ELR (cell line): ENCODE results near the gene FHAD1.

Experiments used
- DNase-seq: peaks from one replicate; pipeline ENCODE4 v3.0.0-alpha.2; 2015; ENCODE audit warnings: low read depth

Gene FHAD1

DNA sequence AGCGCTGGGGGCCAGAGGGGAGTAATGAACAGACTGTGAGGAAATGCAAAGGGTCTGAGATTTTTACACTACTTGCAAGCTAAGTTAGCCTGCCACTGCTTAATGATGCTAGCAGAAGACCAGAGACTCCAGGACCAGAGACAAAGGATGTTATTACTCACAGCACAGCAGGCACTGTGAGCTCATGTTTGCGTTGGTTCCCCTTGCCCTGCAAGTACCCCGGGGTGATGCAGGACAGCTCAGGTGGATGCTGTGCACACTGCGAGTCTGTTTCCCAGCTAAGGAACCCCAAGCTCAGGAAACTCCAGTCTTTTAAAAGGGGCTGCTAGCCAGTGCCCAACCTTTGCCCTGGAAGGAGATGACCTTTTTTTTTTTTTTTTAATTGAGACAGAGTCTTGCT lies 1.2 kb downstream of the FHAD1 start:
- DNase-seq: no peak

DNA sequence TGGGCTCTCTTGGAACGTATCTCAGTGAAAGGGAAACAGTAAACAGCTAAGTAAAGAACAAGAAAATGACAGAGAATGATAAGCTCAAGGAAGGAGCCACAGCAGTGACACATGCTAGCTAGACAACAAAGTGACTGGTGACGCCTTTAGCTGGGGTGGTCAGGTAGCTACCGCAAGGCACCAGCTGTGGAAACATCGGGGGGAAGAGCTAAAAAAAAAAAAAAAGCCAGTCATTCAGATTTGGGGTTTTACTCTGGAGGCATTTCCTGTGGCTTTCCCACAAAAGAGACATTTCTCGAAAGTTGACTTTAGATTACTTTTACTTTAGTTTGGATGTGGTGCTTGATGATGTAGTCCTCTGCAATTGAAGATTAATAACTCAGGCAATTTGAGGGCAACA lies 2.1 kb downstream of the FHAD1 start:
- no peak for DNase-seq

DNA sequence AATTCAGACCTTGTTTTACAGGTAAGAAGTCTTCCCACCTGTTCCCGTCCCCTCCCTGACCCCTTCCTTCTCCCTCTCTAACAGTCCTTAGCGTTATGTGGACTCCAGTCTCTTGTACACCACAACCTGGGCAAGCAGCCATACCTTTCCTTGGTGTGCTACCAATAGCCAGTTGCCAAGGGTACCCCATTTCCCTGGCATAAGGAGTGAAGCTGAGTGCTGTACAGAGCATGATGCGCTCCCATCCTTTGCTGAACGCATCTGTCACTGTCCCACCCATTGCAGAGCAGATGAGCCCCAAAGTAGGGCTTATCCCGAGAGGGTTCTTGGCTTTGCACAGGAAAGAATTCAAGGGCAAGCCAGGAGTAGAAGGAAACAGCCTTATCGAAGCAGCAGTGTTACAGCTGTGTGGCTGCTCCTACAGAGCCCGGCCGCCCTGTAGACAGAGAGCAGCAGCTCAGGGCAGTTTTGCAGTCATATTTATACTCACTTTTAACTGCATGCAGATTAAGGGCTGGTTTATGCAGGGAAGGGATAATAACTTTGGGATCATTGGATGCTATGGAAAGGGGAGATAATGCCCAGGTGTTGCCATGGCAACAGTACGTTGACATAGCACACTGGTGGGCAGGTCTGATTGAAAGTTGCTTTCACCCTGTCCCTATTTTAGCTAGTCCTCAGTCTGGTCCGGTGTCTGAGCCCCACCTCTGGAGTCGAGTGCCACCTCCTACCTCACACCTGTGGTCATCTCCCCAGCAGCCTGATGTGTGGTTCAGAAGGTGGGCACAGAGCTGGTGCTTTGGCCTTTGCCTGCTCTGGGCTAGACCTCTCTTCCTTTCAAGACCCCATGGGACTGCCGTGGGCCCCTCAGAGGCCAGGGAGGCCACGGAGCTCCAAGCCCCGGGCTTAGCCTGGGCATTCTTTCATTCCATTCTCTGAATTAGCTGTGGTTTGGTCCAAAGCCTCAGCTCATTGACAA lies 5.1 kb downstream of the FHAD1 start:
- DNase-seq: no peak

DNA sequence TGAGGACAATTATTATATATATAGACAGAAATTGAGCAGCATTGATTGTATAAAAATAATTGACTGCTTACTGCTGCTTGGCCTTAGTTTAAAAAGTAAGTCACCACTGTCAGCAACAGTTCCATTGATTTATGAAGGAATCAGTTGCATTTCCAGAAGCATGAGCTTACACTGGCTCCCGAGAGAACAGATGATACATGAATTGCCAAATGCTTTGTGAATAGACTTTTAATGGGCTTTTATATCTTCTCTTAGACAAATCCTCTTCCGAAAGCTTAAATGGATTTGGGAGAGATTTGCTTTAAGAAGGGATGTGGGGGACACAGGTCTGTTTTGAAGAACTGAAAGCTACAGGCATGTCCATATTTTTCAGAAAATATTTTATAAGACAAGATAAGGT lies 7.5 kb downstream of the FHAD1 start:
- DNase-seq: no peak

DNA sequence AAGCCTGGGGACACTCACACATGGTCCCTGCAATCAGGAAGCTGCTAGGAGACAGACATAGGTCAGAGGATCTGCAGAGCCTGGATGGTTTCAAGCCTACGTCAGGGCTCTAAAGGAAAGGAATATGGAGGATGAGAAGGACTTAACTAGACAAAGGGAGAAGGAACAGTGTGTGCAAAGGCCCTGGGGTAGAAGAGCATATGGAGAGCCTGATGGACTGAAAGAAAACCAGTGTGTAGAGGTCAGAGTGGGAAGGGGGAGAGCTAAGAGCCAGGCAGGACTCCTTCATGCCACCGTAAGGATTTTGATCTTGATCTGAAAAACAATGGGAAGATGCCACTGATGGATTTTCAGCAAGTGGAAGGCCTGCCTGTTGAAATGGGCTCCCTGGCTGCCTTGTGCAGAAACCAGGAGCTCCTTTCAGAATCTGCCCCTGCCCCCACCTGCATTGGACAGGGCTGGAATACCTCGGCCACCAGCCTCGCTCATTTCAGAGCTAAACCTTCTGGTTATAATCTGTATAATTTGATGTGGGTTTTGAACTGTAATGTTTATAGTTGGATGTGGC lies 8.6 kb downstream of the FHAD1 start:
- no peak for DNase-seq

DNA sequence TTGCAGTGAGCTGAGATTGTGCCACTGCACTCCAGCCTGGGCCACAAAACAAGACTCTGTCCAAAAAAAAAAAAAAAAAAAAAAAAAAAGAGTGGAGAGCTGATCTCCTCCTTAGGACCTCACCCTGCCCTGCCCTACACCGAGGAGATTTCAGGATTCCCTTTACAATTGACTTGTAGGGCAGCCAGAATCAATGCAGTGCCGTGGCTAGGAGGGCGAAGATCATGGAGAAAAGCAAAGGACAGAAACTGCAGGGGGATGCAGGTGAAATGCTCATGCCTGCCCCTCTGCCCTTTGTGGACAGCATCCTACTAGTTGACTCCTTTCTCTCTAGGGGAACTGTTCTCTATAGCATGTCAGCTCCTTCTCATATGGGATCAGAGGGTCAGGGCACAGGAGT lies 9.6 kb downstream of the FHAD1 start:
- no peak for DNase-seq

DNA sequence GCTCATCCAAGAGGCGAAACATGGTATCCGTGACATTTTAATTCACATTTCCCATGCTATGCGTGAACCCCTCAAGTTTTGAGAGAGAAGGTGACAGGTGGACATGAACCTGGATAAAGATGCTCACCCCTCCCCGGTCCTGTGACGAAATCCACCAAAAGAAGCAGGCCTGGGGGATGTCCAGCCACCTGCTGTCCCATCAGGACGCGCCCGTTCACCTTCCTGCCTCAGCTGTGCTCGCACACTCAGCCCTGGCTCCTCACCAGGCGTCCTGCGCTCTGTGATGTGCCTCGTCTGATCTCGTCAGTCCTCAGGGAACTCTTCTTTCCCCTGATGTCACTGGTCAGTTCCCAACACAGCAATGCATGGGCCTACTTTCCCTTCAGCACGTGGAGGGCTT lies 10.3 kb downstream of the FHAD1 start:
- no peak for DNase-seq

DNA sequence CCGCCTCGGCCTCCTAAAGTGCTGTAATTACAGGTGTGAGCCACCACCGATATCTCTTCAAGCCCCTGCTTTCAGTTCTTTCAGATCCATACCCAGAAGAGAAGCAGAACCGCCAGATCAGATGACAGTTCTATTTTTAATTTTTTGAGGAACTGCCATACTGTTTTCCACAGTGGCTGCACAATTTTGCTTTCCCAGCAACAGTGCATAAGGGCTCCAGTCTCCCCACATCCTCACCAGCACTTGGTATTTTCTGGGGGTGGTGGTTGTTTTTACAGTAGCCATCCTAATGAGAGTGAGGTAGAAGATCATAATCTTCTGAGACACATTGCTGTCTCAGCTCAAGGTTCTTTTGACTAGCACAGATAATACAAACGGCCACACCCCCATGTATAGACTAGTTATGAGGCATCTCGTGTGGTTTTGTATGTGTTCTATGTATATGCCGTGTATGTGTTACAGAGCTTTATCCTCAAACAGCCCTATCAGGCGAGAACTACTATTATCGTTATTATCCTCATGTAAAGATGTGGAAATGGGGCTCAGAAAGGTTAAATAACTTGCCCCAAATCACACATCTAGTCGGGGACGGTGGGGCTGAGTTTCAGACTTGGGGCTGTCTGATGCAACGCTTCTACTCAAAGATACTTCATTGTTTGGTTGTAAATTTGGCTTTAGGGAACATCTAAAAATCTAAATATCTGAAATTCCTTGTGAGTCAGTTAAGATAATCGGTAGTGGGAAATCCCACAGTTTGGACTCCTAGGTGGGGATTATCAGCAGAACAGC lies 12.0 kb downstream of the FHAD1 start:
- DNase-seq: no peak

DNA sequence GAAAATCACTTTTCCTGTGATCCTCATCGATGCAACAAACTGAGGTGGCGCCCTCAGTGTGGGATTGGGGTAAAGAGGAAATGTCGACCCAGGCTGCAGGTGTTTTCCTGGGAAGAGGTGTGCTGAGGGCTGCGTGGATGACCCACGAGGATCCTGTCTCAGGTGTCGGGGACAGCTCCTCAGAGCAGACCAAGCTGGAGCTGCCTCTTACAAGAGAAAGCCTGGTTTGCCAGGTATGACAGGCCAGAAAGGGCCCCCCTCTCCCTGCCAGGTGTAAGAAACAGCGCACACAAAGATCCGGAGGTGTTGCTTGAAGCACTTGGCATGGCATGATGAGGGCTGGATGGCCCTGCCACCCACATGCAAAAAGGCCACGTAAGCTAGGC lies 12.6 kb downstream of the FHAD1 start:
- no peak for DNase-seq

DNA sequence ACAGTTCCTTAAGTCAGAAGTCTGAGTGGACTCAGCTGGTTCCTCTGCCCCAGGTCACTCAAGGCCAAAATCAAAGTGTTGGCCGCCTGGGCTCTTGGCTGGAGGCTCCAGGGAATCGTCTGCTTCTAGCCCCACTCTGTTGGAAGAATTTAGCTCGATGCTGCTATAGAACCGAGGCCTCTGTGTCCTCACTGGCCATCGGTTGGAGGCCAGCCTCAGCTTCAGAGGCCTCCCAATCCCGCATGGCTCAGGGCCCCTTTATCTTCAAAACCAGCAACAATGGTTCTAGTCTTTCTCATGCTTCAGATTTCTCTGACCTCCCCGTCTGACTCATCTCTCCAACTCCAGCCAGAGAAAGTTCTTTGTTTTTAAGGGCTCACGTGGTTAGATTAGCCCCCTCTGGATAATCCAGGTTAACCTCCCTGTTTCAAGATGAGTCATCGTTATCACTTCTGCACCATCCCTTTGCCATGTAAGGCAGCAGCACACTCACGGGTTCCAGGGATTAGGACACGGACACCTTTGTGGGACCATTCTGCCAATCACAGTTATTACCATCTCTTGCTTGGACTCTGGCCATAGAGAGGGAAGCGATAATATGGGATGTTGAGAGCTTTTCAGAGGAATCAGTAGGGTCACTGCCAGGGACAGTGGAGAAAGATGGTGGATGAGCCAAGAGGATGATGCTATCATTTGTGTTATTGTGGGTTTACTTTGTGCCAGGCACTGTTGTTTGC lies 13.6 kb downstream of the FHAD1 start:
- peak; percentile 45 for DNase-seq

DNA sequence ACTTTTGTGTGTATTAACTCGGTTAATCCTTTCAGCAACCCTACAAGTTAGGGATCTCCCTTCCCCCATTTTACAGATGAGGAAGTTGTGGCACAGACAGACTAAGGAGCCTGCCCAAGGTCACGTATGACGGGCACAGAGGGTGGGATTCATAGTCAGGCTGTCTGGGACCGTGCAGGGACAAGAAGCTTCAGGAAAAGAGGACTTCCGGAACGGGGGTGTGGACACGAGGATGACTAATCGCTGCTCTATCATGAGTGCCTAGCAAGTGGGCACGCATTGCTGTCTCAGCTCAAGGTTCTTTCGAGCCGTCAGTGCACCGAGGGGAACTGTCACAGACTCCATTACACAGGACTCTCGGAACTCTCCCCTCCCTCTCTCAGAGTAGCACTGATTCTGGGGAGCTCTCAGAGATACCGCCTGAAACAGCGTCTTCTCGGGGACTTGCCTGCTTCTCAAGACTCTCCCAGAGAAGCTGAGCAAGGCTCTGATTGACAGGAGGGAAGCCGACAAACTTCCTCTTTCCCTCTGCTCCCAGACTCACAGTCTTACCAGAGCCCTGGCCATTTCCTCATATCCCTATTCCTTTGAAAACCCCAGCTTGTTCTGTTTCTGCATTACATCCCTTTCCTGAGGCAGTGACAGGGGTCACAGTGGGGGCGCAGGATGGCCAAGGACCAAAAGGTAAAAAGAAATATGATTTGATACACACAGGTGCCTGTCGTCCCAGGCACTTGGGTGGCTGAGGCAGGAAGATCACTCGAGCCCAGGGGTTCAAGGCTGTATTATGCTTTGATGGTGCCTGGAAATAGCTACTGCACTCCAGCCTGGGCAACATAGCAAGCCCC lies 14.4 kb downstream of the FHAD1 start:
- DNase-seq: peak; percentile 10

DNA sequence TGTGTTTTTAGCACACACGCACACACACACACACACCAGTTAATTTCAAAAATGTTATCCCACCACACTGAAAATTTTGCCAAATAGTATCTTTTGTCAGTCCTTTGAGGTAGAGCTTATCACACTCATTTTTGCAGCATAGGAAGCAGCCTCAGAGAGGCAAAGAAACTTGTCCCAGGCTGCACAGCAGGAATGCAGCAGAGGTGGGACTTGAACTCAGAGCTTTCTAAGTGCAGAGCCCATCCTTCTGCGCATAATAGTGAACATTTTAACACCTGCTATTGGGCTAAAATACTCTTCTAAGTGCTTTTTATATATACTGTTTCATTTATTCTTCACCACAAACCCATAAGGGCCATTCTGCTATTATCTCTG lies 15.0 kb downstream of the FHAD1 start:
- no peak for DNase-seq

DNA sequence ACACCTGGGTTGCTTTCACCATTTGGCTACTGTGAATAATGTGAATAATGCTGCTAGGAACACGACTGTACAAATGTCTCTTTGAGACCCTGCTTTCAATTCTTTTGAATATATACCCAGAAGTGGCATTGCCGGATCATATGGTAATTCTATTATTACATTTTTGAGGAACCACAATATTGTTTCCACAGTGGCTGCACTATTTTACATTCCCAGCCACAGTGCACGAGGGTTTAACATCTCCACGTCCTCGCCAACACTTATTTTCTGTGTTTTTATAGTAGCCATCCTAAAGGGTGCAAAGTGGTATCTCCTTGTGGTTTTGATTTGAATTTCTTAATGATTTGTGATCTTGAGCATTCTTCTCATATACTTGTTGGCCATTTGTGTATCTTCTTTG lies 15.7 kb downstream of the FHAD1 start:
- no peak for DNase-seq

DNA sequence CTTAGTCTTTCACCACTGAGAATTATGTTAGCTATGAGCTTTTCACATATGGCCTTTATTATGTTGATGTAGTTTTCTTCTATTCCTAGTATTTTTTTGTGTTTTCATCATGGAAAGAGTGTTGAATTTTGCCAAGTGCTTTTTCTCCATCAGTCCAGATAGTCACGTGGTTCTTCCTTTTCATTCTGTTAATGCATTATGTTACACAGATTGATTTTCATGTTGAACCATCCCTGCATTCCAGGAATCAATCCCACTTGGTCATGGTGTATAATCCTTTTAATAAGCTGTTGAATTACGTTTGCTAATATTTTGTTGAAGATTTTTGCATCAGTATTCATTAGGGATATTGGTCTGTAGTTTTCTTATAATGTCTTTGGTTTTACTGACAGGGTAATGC lies 17.7 kb downstream of the FHAD1 start:
- DNase-seq: no peak

DNA sequence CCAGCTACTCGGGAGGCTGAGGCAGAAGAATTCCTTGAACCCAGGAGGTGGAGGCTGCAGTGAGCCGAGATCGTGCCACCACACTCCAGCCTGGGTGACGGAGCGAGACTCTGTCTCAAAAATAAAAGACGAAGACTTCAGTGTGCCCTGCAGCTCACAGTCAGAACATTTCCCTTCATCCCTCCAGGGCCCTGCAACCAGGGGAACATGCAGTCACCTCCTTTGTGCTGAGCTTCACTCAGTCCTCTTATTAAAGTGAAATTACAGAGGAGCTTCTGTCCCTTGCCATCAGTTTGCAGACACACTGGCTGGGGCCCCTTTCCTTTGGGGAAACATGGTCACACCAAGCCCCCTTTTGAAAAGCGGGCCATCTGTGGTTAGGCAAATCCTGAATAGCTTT lies 24.2 kb downstream of the FHAD1 start:
- no peak for DNase-seq

DNA sequence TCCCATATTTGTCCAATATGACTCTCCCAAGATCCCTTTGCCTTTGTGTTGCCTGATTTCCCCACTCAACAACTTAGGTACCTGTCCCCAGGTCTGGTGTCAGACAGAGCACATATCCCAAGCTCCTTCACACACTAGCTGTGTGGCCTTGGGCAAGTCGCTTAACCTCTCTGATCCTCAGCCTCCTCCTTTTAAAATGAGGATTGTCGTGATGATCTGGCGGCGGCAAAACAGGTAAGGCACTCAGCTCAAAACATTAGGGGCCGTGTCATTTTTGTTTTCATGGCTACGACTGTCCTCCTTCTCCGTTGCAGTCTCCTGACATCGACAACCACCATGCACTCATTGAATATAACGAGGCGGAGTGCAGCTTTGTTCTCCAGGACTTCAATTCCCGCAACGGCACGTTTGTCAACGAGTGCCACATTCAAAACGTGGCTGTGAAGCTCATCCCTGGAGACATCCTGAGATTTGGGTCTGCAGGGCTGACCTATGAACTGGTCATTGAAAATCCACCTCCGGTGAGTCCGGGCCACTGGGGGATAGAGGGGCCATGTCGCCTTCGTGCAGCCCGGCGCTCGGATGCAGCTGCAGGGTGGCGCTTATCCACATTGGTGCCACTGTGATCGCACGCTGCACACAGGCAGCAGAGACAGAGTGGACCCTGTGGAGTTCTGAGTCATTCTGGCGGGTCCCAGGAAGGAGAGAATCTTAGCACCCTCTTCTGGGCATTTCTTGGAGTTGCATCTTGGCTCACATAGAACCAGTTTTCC lies 25.2 kb downstream of the FHAD1 start:
- DNase-seq: peak; percentile 86

DNA sequence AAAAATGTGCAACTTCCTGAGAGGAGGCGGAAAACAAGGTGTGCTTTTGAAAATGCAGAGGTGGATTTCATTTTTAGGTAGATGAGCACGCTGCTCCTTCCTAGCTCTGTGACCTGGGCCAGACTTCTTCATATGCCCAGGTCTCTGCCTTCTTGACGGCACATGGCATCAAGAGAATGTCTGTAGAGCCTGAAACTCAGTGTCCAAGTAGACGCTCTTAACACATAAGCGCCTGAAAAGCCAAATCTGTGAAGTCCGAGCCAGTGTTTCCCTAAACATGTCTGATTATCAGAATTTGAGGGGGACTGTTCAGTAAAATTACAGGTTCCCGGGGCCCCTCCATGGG lies 25.7 kb downstream of the FHAD1 start:
- no peak for DNase-seq

DNA sequence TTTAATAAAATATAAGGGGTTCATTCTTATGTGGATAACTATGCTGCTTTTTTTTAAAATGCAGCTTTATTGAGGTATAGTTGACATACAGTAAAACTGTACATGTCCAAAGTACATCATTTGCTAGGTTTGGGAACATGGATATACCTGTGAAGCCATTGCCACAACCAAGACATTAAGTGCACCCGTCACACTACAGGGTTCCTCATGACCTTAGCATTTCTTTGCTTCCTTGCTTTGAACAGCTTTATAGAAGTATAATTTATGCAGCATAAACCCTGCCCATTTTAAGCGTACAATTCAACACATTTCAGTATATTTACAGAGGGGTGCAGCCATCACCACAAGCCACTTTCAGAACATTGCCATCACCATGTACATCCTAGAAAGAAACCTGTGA lies 26.3 kb downstream of the FHAD1 start:
- no peak for DNase-seq

DNA sequence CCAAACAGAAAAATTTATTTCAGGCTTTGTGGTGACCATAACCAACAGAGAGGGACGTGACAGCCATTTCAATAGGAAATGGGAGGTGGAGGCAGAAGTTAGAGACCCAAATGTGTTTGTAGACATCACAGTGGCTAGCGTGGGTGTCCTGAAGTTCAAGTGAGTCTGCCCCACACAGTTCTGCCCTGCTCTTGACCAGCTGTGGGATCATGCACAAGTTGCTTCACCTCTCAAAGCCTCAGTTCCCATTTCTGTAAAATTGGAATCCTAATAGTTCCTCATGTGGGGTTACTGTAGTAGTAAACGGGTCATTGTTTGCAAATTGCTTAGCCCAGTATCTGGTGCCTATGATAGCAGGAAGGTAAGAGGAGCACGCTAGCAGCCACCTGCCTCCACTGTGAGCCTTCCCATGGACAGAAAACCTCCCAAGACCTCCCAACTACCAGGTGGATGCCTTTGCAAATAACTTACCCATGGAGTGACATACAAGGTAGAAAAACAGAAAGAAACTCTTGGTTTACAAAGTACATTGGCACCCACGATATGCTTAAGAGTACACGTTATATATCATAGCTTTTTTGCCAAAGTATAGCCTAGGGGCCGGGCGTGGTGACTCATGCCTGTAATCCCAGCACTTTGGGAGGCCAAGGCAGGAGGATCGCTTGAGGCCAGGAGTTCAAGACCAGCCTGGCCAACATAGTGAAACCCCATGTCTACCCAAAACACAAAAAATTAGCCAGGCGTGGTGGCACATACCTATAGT lies 29.1 kb downstream of the FHAD1 start:
- DNase-seq: no peak
